A549 treated with AZD9567 at 1 μM for 4 hours (cell line): ENCODE results near the gene CCAR1. TPM values are rescaled to one million over a fixed set of nuclear protein-coding genes. Genes with fewer than 3 reads are reported as not detected.

Experiments used
- total RNA-seq: library from RNA; stranded (reverse); fragments of 200-300 nt; extraction: Qiagen RNA extraction; gene quantifications from 5 replicates; pipeline ENCODE4 v1.2.3, GENCODE V29; 2022; ENCODE audit not compliant: insufficient read depth

The CCAR1 gene, protein sequence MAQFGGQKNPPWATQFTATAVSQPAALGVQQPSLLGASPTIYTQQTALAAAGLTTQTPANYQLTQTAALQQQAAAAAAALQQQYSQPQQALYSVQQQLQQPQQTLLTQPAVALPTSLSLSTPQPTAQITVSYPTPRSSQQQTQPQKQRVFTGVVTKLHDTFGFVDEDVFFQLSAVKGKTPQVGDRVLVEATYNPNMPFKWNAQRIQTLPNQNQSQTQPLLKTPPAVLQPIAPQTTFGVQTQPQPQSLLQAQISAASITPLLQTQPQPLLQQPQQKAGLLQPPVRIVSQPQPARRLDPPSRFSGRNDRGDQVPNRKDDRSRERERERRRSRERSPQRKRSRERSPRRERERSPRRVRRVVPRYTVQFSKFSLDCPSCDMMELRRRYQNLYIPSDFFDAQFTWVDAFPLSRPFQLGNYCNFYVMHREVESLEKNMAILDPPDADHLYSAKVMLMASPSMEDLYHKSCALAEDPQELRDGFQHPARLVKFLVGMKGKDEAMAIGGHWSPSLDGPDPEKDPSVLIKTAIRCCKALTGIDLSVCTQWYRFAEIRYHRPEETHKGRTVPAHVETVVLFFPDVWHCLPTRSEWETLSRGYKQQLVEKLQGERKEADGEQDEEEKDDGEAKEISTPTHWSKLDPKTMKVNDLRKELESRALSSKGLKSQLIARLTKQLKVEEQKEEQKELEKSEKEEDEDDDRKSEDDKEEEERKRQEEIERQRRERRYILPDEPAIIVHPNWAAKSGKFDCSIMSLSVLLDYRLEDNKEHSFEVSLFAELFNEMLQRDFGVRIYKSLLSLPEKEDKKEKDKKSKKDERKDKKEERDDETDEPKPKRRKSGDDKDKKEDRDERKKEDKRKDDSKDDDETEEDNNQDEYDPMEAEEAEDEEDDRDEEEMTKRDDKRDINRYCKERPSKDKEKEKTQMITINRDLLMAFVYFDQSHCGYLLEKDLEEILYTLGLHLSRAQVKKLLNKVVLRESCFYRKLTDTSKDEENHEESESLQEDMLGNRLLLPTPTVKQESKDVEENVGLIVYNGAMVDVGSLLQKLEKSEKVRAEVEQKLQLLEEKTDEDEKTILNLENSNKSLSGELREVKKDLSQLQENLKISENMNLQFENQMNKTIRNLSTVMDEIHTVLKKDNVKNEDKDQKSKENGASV
- 60.0 to 66.4 TPM (median 63.3 TPM) in 5 replicates for total RNA-seq

GRCh38 chr10:68720793-68721672, at the start of gene CCAR1:
Gene CCAR1, plus strand, starts transcription at chr10:68721239. Its CDS starts 1,266 bp downstream, at chr10:68722505.

DNA sequence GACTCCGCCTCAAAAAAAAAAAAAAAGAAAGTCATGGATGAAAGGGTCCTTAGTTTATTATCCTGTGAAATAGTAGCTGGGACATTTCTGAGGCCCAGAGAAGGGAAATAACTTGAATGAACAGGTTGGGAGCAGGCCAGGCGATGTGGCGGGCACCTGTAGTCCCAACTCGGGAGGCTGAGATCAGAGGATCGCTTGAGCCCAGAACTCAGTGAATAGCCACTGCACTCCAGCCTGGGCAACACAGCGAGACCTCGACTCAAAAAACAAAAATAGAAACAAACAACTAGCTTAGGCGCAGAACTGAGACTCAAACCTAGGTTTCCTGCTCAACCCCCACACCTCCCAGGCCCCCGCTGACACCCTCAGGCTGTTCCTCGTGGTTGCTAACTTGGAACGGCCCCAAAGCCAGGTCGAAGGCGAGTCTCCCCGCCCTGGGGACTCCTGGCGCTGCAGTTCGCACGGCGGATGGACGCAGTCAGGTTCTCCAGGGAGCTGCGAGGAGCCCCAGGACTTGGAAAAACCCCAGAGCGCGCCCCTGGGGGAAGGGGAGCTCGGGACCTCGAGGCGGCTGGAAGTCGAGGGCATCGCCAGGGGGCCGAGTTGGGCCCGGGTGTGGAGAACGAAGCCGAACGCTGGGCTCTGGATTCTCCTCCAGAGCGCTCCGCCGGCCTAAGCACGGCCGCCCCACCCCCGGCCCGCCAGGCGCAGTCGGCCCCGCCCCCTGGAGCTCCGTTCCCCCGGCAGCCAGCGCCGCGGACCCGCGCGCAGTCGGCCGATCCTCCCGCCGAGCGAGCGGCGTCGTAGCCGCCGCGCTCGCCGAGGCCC, 105.9 kb downstream of the CCAR1 start, which contains the start of gene STOX1:
Gene STOX1 (plus strand): TSS at position 768 of the 828 bp plus-strand sequence. CDS start 93 bp downstream, outside the sequence.

Other genes with a start within 250 kb of the CCAR1 start
- 8.5 to 12.0 TPM (median 9.8 TPM) in 5 replicates for gene DNA2, start 249.3 kb upstream of the CCAR1 start, total RNA-seq
- gene SLC25A16, start 193.7 kb upstream of the CCAR1 start, total RNA-seq: 16.3 to 21.4 TPM (median 16.9 TPM) in 5 replicates
- 0.26 to 1.1 TPM (median 0.49 TPM) in 5 replicates for gene TET1, start 160.9 kb upstream of the CCAR1 start, total RNA-seq
- 0.73 to 1.7 TPM (median 0.89 TPM) in 5 replicates for gene STOX1, start 106.3 kb downstream of the CCAR1 start, total RNA-seq
- gene DDX50, start 180.1 kb downstream of the CCAR1 start, total RNA-seq: 34.7 to 46.2 TPM (median 36.8 TPM) in 5 replicates
- gene DDX21, start 234.9 kb downstream of the CCAR1 start, total RNA-seq: 120 to 164 TPM (median 134 TPM) in 5 replicates